CD4-positive, alpha-beta T cell (primary cell): ENCODE measurements around the gene PBXIP1. TPM values are rescaled to one million over a fixed set of nuclear protein-coding genes. Genes with fewer than 3 reads are reported as not detected.
"Not testable (repeated sequence)": the region's sequence is repeated elsewhere in the genome, so short reads cannot be mapped to it uniquely, and the experiment has no call there.

Source experiments
- ATAC-seq: fragments of 200-7000 bp; cut with Tn5 transposase; one replicate; pipeline ENCODE4 v1.10.0; 2022; ENCODE audit warnings: mild to moderate bottlenecking; ENCODE audit not compliant: poor library complexity
- CTCF ChIA-PET: fragments of 350-600 bp; sonication (Branson Sonifier 250); formaldehyde crosslinking; loops from one replicate; lab custom pipeline; 2021; ENCODE audit warnings: antibody characterized with exemption, inconsistent platforms; lab: Charles Lee
- POLR2A ChIA-PET: fragments of 350-600 bp; sonication (Branson Sonifier 250); formaldehyde crosslinking; loops from one replicate; lab custom pipeline; 2021; ENCODE audit warnings: antibody characterized with exemption, inconsistent platforms; lab: Charles Lee
- DNase-seq, 14 experiments: peaks; one replicate each; pipeline ENCODE4 v3.0.0-alpha.2; 2013 to 2020; ENCODE audit warnings: mixed read lengths in 2 of 14
- H3K27ac ChIP-seq, 2 donors: one replicate each; pipeline versions ENCODE4 v1.5.1 to v1.7.0; 2013; ENCODE audit warnings: low read length in 2 of 2, low read depth in 1 of 2, mild to moderate bottlenecking in 1 of 2
- H3K27me3 ChIP-seq, 2 experiments: 1 replicate in 1 of 2; 2 replicates in 1 of 2; pipeline versions ENCODE4 v1.6.1 to v1.7.0; 2013; ENCODE audit warnings: low read length in 2 of 2, control low read depth in 1 of 2, mild to moderate bottlenecking in 1 of 2, moderate library complexity in 1 of 2; ENCODE audit not compliant: insufficient read depth in 2 of 2, control insufficient read depth in 1 of 2
- H3K36me3 ChIP-seq: one replicate; pipeline ENCODE4 v1.6.1; 2013; ENCODE audit warnings: low read length, control low read depth; ENCODE audit not compliant: insufficient read depth
- H3K4me1 ChIP-seq: one replicate; pipeline ENCODE4 v1.6.1; 2013; ENCODE audit warnings: low read length, control low read depth; ENCODE audit not compliant: insufficient read depth
- H3K4me3 ChIP-seq: one replicate; pipeline ENCODE4 v1.5.1; 2013; ENCODE audit warnings: mild to moderate bottlenecking, low read length, moderate library complexity
- H3K9me3 ChIP-seq, 2 experiments: 1 replicate in 1 of 2; 2 replicates in 1 of 2; pipeline versions ENCODE4 v1.6.1 to v1.7.0; 2013; ENCODE audit warnings: low read length in 2 of 2, mild to moderate bottlenecking in 2 of 2, control low read depth in 1 of 2, moderate library complexity in 1 of 2; ENCODE audit not compliant: control insufficient read depth in 1 of 2, insufficient read depth in 1 of 2
- H3K27ac Mint-ChIP-seq: one replicate; pipeline ENCODE4 v1.8.0; 2020; ENCODE audit warnings: mixed read lengths
- H3K27me3 Mint-ChIP-seq: one replicate; pipeline ENCODE4 v1.8.0; 2021; ENCODE audit warnings: mixed read lengths
- H3K36me3 Mint-ChIP-seq: one replicate; pipeline ENCODE4 v1.8.0; 2021; ENCODE audit warnings: low read depth, mixed read lengths
- H3K4me1 Mint-ChIP-seq: one replicate; pipeline ENCODE4 v1.8.0; 2021; ENCODE audit warnings: low read depth, mixed read lengths
- H3K4me3 Mint-ChIP-seq: one replicate; pipeline ENCODE4 v1.8.0; 2020; ENCODE audit warnings: mild to moderate bottlenecking, mixed read lengths
- H3K9me3 Mint-ChIP-seq: one replicate; pipeline ENCODE4 v1.8.0; 2020; ENCODE audit warnings: mixed read lengths
- CTCF ChIP-seq: fragments of 200-600 bp; IDR thresholded peaks from one replicate; pipeline ENCODE4 v1.8.0; 2022; ENCODE audit warnings: antibody characterized with exemption, mild to moderate bottlenecking
- intact Hi-C, 2 experiments: fragments of 100-400 bp; cut with DNase I in 1 of 2; cut with micrococcal nuclease in 1 of 2; formaldehyde crosslinking; loops; one replicate each; pipeline versions ENCODE4 v1.15.1 to v1.9.0; 2023 to 2025; cut with DNase I, micrococcal nuclease
- total RNA-seq, 174 experiments: library from RNA in 2 of 174; stranded (reverse) in 2 of 174; gene quantifications; one replicate each; pipeline ENCODE4 v1.2.3 and lab custom pipeline; 2021 to 2026

PBXIP1 gene
- total RNA-seq, 2 experiments from 2014 or later: 434 to 440 TPM

GRCh38 chr1:154911691-154912550 lies 44.0 kb downstream of the PBXIP1 start:
- H3K36me3 Mint-ChIP-seq: peaks cover 9% of the 10 kb centered on the region
- TF ChIP-seq CTCF: no peak

GRCh38 chr1:154910851-154911250 lies 45.0 kb downstream of the PBXIP1 start:
- no peak for TF ChIP-seq CTCF
- Mint-ChIP-seq H3K4me3 (no peak overlapping the region), H3K36me3 (no peaks in the 10 kb centered on the region), H3K4me1 (no peaks in the 10 kb centered on the region), H3K9me3 (no peaks in the 10 kb centered on the region), H3K27me3 (no peaks in the 10 kb centered on the region), H3K27ac (no peak overlapping the region)
- Histone ChIP-seq H3K4me1 (no peaks in the 10 kb centered on the region), H3K36me3 (no peaks in the 10 kb centered on the region), H3K9me3 (no peaks in the 10 kb centered on the region), H3K27ac (no peak overlapping the region), H3K4me3 (no peak overlapping the region), H3K27me3 (no peaks in the 10 kb centered on the region)
- ChIA-PET CTCF (no interaction called here), POLR2A (no interaction called here)
- intact Hi-C loops: no loop called here
- no peak for ATAC-seq
- no peak for DNase-seq

More at GRCh38 chr1:154911691-154912550, 44.0 kb downstream of the PBXIP1 start:
- Mint-ChIP-seq H3K4me3 (no peak overlapping the region), H3K27me3 (no peaks in the 10 kb centered on the region), H3K27ac (no peak overlapping the region), H3K4me1 (no peaks in the 10 kb centered on the region), H3K9me3 (no peaks in the 10 kb centered on the region)
- no peaks in the 10 kb centered on the region for H3K27me3 ChIP-seq
- H3K36me3 ChIP-seq: no peaks in the 10 kb centered on the region
- ChIA-PET CTCF (no interaction called here), POLR2A (no interaction called here)
- no peaks in the 10 kb centered on the region for H3K9me3 ChIP-seq
- H3K27ac ChIP-seq: no peak overlapping the region
- DNase-seq (no peak), ATAC-seq (no peak)
- no peak overlapping the region for H3K4me3 ChIP-seq
- H3K4me1 ChIP-seq: no peaks in the 10 kb centered on the region
- intact Hi-C loops: no loop called here

- TF ChIP-seq CTCF: no peak
- POLR2A ChIA-PET: no interaction called here
Measured at GRCh38 chr1:154908937-154909336, 47.0 kb downstream of the PBXIP1 start.

GRCh38 chr1:154908129-154908528 lies 47.8 kb downstream of the PBXIP1 start:
- not testable (repeated sequence) for ATAC-seq

More at GRCh38 chr1:154908937-154909336, 47.0 kb downstream of the PBXIP1 start:
- Mint-ChIP-seq H3K4me1 (no peaks in the 10 kb centered on the region), H3K36me3 (no peaks in the 10 kb centered on the region), H3K27me3 (no peaks in the 10 kb centered on the region), H3K27ac (no peak overlapping the region), H3K4me3 (no peak overlapping the region), H3K9me3 (no peaks in the 10 kb centered on the region)
- DNase-seq: no peak
- no peak overlapping the region for H3K4me3 ChIP-seq
- CTCF ChIA-PET: no interaction called here
- intact Hi-C loops: no loop called here
- ATAC-seq: no peak
- no peaks in the 10 kb centered on the region for H3K9me3 ChIP-seq
- no peaks in the 10 kb centered on the region for H3K27me3 ChIP-seq
- H3K27ac ChIP-seq: no peak overlapping the region
- no peaks in the 10 kb centered on the region for H3K4me1 ChIP-seq
- H3K36me3 ChIP-seq: no peaks in the 10 kb centered on the region

More at GRCh38 chr1:154908129-154908528, 47.8 kb downstream of the PBXIP1 start:
- H3K36me3 Mint-ChIP-seq, H3K27ac Mint-ChIP-seq, H3K4me1 Mint-ChIP-seq, H3K4me3 ChIP-seq, H3K27me3 Mint-ChIP-seq, DNase-seq, H3K9me3 Mint-ChIP-seq, POLR2A ChIA-PET, H3K9me3 ChIP-seq, H3K27me3 ChIP-seq, H3K27ac ChIP-seq, H3K36me3 ChIP-seq, H3K4me3 Mint-ChIP-seq, H3K4me1 ChIP-seq, intact Hi-C loops: not testable (repeated sequence)
- CTCF ChIA-PET: interaction anchor here (2.0 kb wide), 1 partner anchor 109 kb away, joined by 9 read pairs; no protein-coding TSS in a partner anchor
